ENCODE results near the gene YIPF7.

Gene YIPF7

DNA sequence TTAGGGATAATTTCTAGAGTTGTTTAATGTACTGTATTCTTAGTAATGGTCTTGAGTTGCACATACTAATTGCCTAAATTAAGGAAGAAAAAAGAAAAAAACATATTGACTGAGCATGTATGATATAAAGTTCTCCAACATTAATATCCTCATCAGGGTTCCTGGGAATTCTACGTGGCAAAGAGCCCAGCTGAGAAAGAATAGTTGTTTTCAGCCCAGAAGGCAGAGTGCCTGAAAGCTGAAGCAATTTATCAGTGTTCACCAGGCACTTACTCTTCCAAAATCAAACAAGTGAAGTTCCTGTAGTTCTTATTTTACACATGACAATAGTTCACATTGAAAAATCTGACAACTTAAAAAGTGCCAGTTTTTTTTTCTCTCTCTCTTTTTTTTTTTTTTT is 27.7 kb downstream of the YIPF7 start:
- DNase-seq (ENCODE audit: low read depth in 2 of 2): no peak

DNA sequence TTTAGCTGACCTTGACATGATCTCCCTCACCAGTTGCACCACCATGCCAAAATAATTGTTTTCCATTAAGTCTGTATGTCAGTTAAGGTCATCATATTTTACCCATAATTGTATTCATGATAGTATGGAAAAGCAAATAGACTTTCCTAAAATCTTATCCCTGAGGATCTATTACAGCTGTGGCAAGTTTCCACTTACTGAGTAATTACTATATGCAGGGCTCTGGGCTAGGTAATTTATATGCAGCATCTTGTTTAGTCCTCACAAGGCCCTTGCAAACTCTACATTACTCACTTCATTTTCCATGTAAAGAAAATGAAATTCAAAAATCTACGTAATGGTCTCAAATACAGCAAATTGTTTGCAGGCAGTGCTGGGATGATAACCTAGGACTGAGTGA is 34.8 kb downstream of the YIPF7 start:
- no peak for DNase-seq (ENCODE audit: low read depth in 2 of 2)

DNA sequence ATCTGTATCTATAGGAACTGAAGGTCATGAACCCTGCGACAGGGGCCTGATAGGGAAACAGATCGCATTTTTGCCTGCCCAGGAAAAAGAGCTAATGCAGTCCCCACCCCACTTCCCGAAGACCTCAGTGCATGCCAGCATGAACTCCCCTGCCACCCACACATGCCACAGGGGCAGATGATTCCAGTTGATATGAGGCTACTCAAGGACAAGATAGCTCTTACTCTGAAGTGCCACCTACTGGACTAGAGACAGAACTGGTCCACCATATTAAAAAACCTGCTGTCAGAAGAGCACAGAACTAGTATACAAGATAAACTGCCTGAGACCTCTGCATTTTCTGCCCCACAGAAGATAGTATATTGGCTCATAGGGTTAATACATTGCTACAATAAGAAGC is 68.0 kb downstream of the YIPF7 start:
- DNase-seq (ENCODE audit: low read depth in 2 of 2): no peak

DNA sequence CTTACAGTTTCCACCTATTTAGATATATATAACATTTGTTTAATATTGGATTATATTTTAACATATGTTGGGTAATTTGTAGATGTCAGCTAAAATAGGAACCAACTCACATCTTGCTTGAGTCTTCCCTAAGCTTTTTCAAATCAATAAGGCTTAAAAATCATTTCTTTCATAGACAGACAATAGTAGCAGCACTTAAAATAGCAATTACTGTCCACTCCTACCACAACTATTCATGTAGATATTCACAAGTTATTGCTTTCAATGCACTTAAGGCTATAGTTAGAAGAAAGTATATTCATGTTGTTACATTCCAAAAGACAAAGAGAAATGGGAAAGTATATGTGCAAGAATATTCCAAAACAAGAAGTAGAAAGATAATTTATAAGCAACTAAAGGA is 71.2 kb downstream of the YIPF7 start:
- no peak for DNase-seq (ENCODE audit: low read depth in 2 of 2)

DNA sequence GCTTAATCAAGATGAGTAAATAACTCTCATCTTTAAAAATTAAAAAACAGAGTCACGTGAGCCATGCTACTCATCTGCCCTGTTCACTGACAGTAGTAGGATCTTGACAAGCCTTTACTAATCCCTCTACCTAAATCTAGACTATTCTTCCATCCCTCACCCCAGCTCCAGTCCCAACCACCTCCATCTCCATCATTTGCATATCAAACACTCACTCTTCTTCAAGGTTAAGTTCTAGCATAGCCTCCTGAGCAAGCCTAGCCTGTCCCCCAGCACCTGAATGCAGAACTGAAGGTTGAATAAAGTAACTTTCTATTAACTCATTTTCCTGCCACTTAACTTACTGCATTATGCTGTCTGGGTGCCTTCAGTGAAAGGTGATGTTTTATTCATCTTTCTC is 72.5 kb downstream of the YIPF7 start:
- DNase-seq (ENCODE audit: low read depth in 2 of 2): no peak

Measured in stimulated activated CD8-positive, alpha-beta memory T cell treated with anti-CD3 and anti-CD28 coated beads, Interleukin-7, amount 100 ng/mL, for 4 hours (primary cell).